Smooth muscle cell of the coronary artery (primary cell): ENCODE measurements around the gene NR1D1. TPM values are rescaled to one million over a fixed set of nuclear protein-coding genes. Genes with fewer than 3 reads are reported as not detected.

Experiments used
- total RNA-seq: library from RNA; depleted of rRNA; stranded (reverse); fragments of >200 nt; gene quantifications from 2 replicates; pipeline ENCODE4 v1.2.3, GENCODE V29; 2014; ENCODE audit warnings: low replicate concordance

The NR1D1 gene
- total RNA-seq, result 0.90 and 0.94 TPM in 2 replicates

GRCh38 chr17:40100419-40100668 is at the start of gene NR1D1:
TSS of gene NR1D1 (minus strand) at chr17:40100589. CDS start at chr17:40100094, 495 bp downstream.

GRCh38 chr17:40121181-40122135 is 21.1 kb upstream of the NR1D1 start, which contains the start of gene MSL1:
TSS of gene MSL1 (plus strand) at chr17:40121971. CDS start at chr17:40122613, 642 bp downstream.

GRCh38 chr17:40062329-40063186 is 37.8 kb downstream of the NR1D1 start, which contains the start of gene THRA:
TSS of gene THRA (plus strand) at chr17:40062965. CDS start at chr17:40074489, 11,524 bp downstream.

Other genes with a start within 250 kb of the NR1D1 start
- not detected in 2 replicates for gene IKZF3, start 236.3 kb downstream of the NR1D1 start, total RNA-seq
- not detected in 2 replicates for gene ZPBP2, start 232.4 kb downstream of the NR1D1 start, total RNA-seq
- gene GSDMB, start 182.0 kb downstream of the NR1D1 start, total RNA-seq, result 6.0 and 8.0 TPM in 2 replicates
- gene ORMDL3, start 173.0 kb downstream of the NR1D1 start, total RNA-seq, result 107 and 108 TPM in 2 replicates
- gene LRRC3C, start 172.9 kb downstream of the NR1D1 start, total RNA-seq, result not detected in 2 replicates
- not detected in 2 replicates for gene GSDMA, start 137.6 kb downstream of the NR1D1 start, total RNA-seq
- gene PSMD3, start 119.8 kb downstream of the NR1D1 start, total RNA-seq, result 57.9 and 103 TPM in 2 replicates
- 0.08 TPM in 1 of 2 replicates, not detected in the other for gene CSF3, start 85.1 kb downstream of the NR1D1 start, total RNA-seq
- 26.2 and 37.4 TPM in 2 replicates for gene MED24, start 46.2 kb downstream of the NR1D1 start, total RNA-seq
- 18.9 and 52.8 TPM in 2 replicates for gene THRA, start 37.6 kb downstream of the NR1D1 start, total RNA-seq
- 24.0 and 26.5 TPM in 2 replicates for gene MSL1, start 21.4 kb upstream of the NR1D1 start, total RNA-seq
- 16.8 and 18.0 TPM in 2 replicates for gene CASC3, start 39.9 kb upstream of the NR1D1 start, total RNA-seq
- gene RAPGEFL1, start 76.9 kb upstream of the NR1D1 start, total RNA-seq, result 0.70 and 0.98 TPM in 2 replicates
- 3.6 and 4.1 TPM in 2 replicates for gene WIPF2, start 118.7 kb upstream of the NR1D1 start, total RNA-seq
- gene CDC6, start 187.3 kb upstream of the NR1D1 start, total RNA-seq, result 1.5 and 5.6 TPM in 2 replicates
- 5.7 and 11.7 TPM in 2 replicates for gene RARA, start 208.6 kb upstream of the NR1D1 start, total RNA-seq